NCI-H146 treated with DMSO at 0.1 percent for 48 hours (cell line): ENCODE measurements around the gene ADAMTSL2.

Experiments
- DNase-seq: peaks from one replicate; lab custom pipeline; 2025; ENCODE audit not compliant: unreplicated experiment; lab: John Stamatoyannopoulos, UW

ADAMTSL2 gene

DNA sequence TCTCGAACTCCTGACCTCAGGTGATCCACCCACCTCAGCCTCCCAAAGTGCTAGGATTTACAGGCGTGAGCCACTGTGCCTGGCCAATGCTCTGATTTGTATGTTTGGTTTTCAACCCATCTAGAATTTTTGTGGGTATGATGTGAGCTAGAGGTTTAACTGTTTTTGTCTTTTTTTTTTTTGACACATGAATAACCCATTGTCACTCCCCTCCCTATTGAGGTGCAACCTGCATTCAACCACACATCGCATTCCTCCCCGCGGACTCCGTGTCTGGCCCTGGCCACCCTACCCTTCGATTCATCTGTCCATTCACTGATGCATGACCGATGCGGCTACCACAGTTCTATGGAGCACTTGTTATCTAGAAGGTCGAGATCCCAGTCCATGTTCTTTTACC lies 84.2 kb downstream of the ADAMTSL2 start:
- DNase-seq = no peak

DNA sequence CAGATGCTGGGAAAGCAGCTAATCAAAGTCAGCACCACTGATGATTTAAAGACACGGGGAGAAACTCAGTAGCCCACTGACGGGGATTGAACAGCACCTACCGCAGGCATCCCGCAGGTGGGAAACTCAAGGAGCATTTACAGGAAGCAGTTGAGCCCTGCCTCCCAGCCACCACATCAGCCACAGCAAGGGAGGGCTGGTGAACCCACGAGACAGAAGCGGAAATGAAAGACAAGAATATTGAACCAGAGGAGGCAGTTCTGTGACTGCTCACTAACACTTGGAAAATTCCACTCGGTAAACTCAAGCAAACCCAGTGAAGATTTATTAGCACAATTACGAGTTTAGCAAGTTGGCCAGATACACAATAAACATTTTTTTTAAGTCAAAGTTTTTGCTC lies 85.3 kb downstream of the ADAMTSL2 start:
- no peak for DNase-seq

DNA sequence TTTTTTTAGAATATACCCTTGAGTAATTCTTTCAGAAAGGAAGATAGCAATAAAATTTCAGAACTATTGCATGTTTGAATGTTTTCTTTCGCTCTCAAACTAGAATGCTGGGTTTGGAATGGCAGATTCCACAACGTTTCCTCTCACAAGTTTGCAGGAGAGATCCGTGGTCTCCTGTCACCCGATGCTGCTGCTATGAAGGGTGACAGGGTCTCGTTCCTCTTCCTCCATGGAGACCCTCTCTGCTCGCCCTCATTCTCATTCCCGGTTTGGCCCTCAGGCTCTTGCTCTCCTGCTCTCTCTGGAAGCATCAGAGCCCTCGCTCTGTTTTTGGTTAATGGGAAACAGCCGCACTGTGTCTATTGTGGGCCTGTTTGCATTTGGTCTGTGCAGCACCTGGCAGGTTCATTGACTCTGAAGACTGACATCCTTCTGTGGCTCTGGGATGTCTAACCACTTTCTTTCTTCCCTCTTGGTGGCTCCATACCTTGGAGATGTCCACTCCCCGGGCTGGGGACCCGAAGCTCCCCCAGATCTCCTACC lies 87.3 kb downstream of the ADAMTSL2 start:
- peak; percentile 69 for DNase-seq

DNA sequence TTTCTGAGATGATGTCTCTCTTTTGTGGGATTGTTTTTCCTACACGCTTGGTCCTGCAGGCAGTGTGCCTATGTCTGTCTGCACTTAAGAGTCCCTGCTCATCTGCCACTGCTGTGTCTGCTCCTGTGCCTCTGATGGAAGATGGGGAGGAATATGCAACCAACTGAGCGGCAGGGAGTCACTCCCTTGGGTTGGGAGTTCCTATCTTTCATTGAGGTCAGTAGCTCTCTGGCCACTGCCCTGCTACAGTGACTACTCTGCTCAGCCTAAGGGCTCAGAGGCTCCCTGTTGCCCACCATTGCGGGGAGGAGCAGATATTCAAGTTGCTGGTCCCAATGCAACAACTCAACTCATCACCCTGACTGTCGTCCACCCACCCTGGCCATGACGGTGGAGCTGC lies 88.1 kb downstream of the ADAMTSL2 start:
- no peak for DNase-seq
